OCI-LY3 (cell line): Measurements from ENCODE around the gene C5orf34.

ENCODE experiments used
- CTCF ChIP-seq: fragments of 200-600, 300-600 bp; sonication (generic); IDR thresholded peaks from 2 replicates; pipeline ENCODE4 v1.5.1; 2014; ENCODE audit warnings: antibody characterized with exemption, low read length, low read depth
- EZH2phosphoT487 ChIP-seq: fragments of 200-600 bp; shearing (Covaris generic); IDR thresholded peaks from 2 replicates; pipeline ENCODE4 v1.6.1; 2018; ENCODE audit warnings: antibody characterized with exemption, mixed run types, low read depth

- TF ChIP-seq CTCF (no peak), EZH2phosphoT487 (no peak)
These were observed 8.7 kb upstream of the C5orf34 start for GRCh38 chr5:43523662-43524072.
